Right lobe of liver (tissue), 4 donors: Measurements from ENCODE around the gene MTHFD1L.

ENCODE experiments used
- CTCF ChIP-seq, 4 donors: fragments of 200-600 bp in 3 of 4; fragments of 450-650 bp in 1 of 4; IDR thresholded peaks; one replicate each; pipeline versions ENCODE4 v1.5.1 to v1.8.0; 2016 to 2022; ENCODE audit warnings: antibody characterized with exemption in 4 of 4, mild to moderate bottlenecking in 2 of 4
- POLR2A ChIP-seq: fragments of 450-650 bp; IDR thresholded peaks from one replicate; pipeline ENCODE4 v1.6.1; 2017; ENCODE audit warnings: antibody characterized with exemption, mild to moderate bottlenecking
- donor health status: DM: no; HTN: no; CAD: no.
- donor health status: DM: no; HTN: no; CAD: no.
- donor health status: DM: no; HTN: yes; CAD: no.

GRCh38 chr6:150953851-150954250 is 88.3 kb downstream of the MTHFD1L start:
- TF ChIP-seq CTCF (IDR thresholded peaks at IDR 0.05) (no peak), POLR2A (no peak)
